Skeletal muscle satellite cell (primary cell): ENCODE measurements around the gene PTGFRN. TPM values are rescaled to one million over a fixed set of nuclear protein-coding genes. Genes with fewer than 3 reads are reported as not detected.

Experiments
- H3K27me3 ChIP-seq: 2 replicates; pipeline ENCODE4 v1.7.0; 2013; ENCODE audit warnings: low read length; ENCODE audit not compliant: control insufficient read depth, insufficient read depth
- H3K36me3 ChIP-seq: 2 replicates; pipeline ENCODE4 v1.7.0; 2013; ENCODE audit warnings: mild to moderate bottlenecking, control low read depth, low read length; ENCODE audit not compliant: insufficient read depth
- H3K4me1 ChIP-seq: 2 replicates; pipeline ENCODE4 v1.7.0; 2013; ENCODE audit warnings: low read length; ENCODE audit not compliant: control insufficient read depth, insufficient read depth
- H3K4me2 ChIP-seq: 2 replicates; pipeline ENCODE4 v1.7.0; 2013; ENCODE audit warnings: mild to moderate bottlenecking, low read length
- H3K4me3 ChIP-seq: 2 replicates; pipeline ENCODE4 v1.7.0; 2013; ENCODE audit warnings: low read length
- H3K9ac ChIP-seq: 2 replicates; pipeline ENCODE4 v1.7.0; 2013; ENCODE audit warnings: mild to moderate bottlenecking, low read depth, low read length, moderate library complexity
- H3K9me3 ChIP-seq: replicated peaks from 2 replicates; pipeline ENCODE4 v1.7.0; 2013; ENCODE audit warnings: mild to moderate bottlenecking, control low read depth, low read length
- small RNA-seq: library from RNA; depleted of rRNA; stranded (forward); fragments of <200 nt; gene quantifications from one replicate; pipeline ENCODE3, GENCODE V24; 2012

Gene PTGFRN

GRCh38 chr1:117032681-117033539 is 123.2 kb downstream of the PTGFRN start:
- Histone ChIP-seq H3K9ac (no peak overlapping the region), H3K27me3 (no peaks in the 10 kb centered on the region), H3K36me3 (no peaks in the 10 kb centered on the region), H3K9me3 (no peaks in the 10 kb centered on the region), H3K4me2 (no peak overlapping the region), H3K4me3 (no peak overlapping the region), H3K4me1 (no peaks in the 10 kb centered on the region)

- Histone ChIP-seq H3K36me3 (no peaks in the 10 kb centered on the region), H3K4me2 (no peak overlapping the region), H3K4me1 (no peaks in the 10 kb centered on the region), H3K9ac (no peak overlapping the region), H3K27me3 (no peaks in the 10 kb centered on the region), H3K9me3 (no peaks in the 10 kb centered on the region), H3K4me3 (no peak overlapping the region)
These were observed 124.1 kb downstream of the PTGFRN start for GRCh38 chr1:117033772-117034171.

GRCh38 chr1:117034791-117035290 is 125.1 kb downstream of the PTGFRN start:
- H3K9me3 ChIP-seq, result no peaks in the 10 kb centered on the region
- no peak overlapping the region for H3K4me2 ChIP-seq
- no peaks in the 10 kb centered on the region for H3K36me3 ChIP-seq
- no peaks in the 10 kb centered on the region for H3K27me3 ChIP-seq
- H3K4me3 ChIP-seq, result no peak overlapping the region
- H3K4me1 ChIP-seq, result no peaks in the 10 kb centered on the region
- no peak overlapping the region for H3K9ac ChIP-seq

- H3K4me3 ChIP-seq, result no peak overlapping the region
- no peak overlapping the region for H3K4me2 ChIP-seq
- no peaks in the 10 kb centered on the region for H3K9me3 ChIP-seq
- no peaks in the 10 kb centered on the region for H3K4me1 ChIP-seq
- H3K9ac ChIP-seq, result no peak overlapping the region
- no peaks in the 10 kb centered on the region for H3K27me3 ChIP-seq
- H3K36me3 ChIP-seq, result no peaks in the 10 kb centered on the region
These were observed 126.3 kb downstream of the PTGFRN start for GRCh38 chr1:117036018-117036461.

GRCh38 chr1:117037802-117038201 is 128.1 kb downstream of the PTGFRN start:
- Histone ChIP-seq H3K9me3 (no peaks in the 10 kb centered on the region), H3K4me2 (no peak overlapping the region), H3K9ac (no peak overlapping the region), H3K27me3 (no peaks in the 10 kb centered on the region), H3K36me3 (no peaks in the 10 kb centered on the region), H3K4me1 (no peaks in the 10 kb centered on the region), H3K4me3 (no peak overlapping the region)

GRCh38 chr1:117038236-117038635 is 128.5 kb downstream of the PTGFRN start:
- Histone ChIP-seq H3K9ac (no peak overlapping the region), H3K27me3 (no peaks in the 10 kb centered on the region), H3K4me3 (no peak overlapping the region), H3K4me2 (no peak overlapping the region), H3K4me1 (no peaks in the 10 kb centered on the region), H3K36me3 (no peaks in the 10 kb centered on the region), H3K9me3 (no peaks in the 10 kb centered on the region)

Small RNA genes within 50 kb of the gene (small RNA-seq; reads per million reads assigned to genes)
- gene RNA5SP55, result not detected
